ENCODE results near the gene FLT3.

FLT3 gene

GRCh38 chr13:28077231-28077630 is 23.1 kb downstream of the FLT3 start:
- no peaks in the 10 kb centered on the region for H3K36me3 ChIP-seq (ENCODE audit: control insufficient read depth, insufficient read depth, low read length)
- no peak for DNase-seq (ENCODE audit: extremely low read depth, insufficient read length)
- TF ChIP-seq CTCF (IDR thresholded peaks at IDR 0.05; ENCODE audit: insufficient read depth, low read length, poor library complexity, severe bottlenecking) = no peak
- no peaks in the 10 kb centered on the region for H3K27me3 ChIP-seq (replicated peaks; ENCODE audit: control insufficient read depth, insufficient read depth, low read length)
- no peak overlapping the region for H3K4me3 ChIP-seq (replicated peaks; ENCODE audit: low read depth, low read length)

- H3K4me3 ChIP-seq (replicated peaks; ENCODE audit: low read depth, low read length) = no peak overlapping the region
- TF ChIP-seq CTCF (IDR thresholded peaks at IDR 0.05; ENCODE audit: insufficient read depth, low read length, poor library complexity, severe bottlenecking) = no peak
- no peaks in the 10 kb centered on the region for H3K27me3 ChIP-seq (replicated peaks; ENCODE audit: control insufficient read depth, insufficient read depth, low read length)
- no peaks in the 10 kb centered on the region for H3K36me3 ChIP-seq (ENCODE audit: control insufficient read depth, insufficient read depth, low read length)
- no peak for DNase-seq (ENCODE audit: extremely low read depth, insufficient read length)
These were observed 29.0 kb downstream of the FLT3 start for GRCh38 chr13:28071424-28071823.

GRCh38 chr13:28067491-28067890 is 32.9 kb downstream of the FLT3 start:
- Histone ChIP-seq H3K36me3 (ENCODE audit: control insufficient read depth, insufficient read depth, low read length) (no peaks in the 10 kb centered on the region), H3K4me3 (replicated peaks; ENCODE audit: low read depth, low read length) (no peak overlapping the region), H3K27me3 (replicated peaks; ENCODE audit: control insufficient read depth, insufficient read depth, low read length) (no peaks in the 10 kb centered on the region)
- TF ChIP-seq CTCF (IDR thresholded peaks at IDR 0.05; ENCODE audit: insufficient read depth, low read length, poor library complexity, severe bottlenecking) = no peak
- DNase-seq (ENCODE audit: extremely low read depth, insufficient read length) = no peak

GRCh38 chr13:28058866-28059613 is 41.3 kb downstream of the FLT3 start:
- H3K36me3 ChIP-seq (ENCODE audit: control insufficient read depth, insufficient read depth, low read length) = no peaks in the 10 kb centered on the region
- no peak for DNase-seq (ENCODE audit: extremely low read depth, insufficient read length)
- no peak overlapping the region for H3K4me3 ChIP-seq (replicated peaks; ENCODE audit: low read depth, low read length)
- TF ChIP-seq CTCF (IDR thresholded peaks at IDR 0.05; ENCODE audit: insufficient read depth, low read length, poor library complexity, severe bottlenecking) = peak; percentile 48
- H3K27me3 ChIP-seq (replicated peaks; ENCODE audit: control insufficient read depth, insufficient read depth, low read length) = no peaks in the 10 kb centered on the region

- TF ChIP-seq CTCF (IDR thresholded peaks at IDR 0.05; ENCODE audit: insufficient read depth, low read length, poor library complexity, severe bottlenecking) = no peak
- Histone ChIP-seq H3K36me3 (ENCODE audit: control insufficient read depth, insufficient read depth, low read length) (no peaks in the 10 kb centered on the region), H3K4me3 (replicated peaks; ENCODE audit: low read depth, low read length) (no peak overlapping the region), H3K27me3 (replicated peaks; ENCODE audit: control insufficient read depth, insufficient read depth, low read length) (no peaks in the 10 kb centered on the region)
- DNase-seq (ENCODE audit: extremely low read depth, insufficient read length) = no peak
These were observed 43.2 kb downstream of the FLT3 start for GRCh38 chr13:28056970-28057712.

Data from GM06990 (cell line).